ES-I3 (cell line): Measurements from ENCODE around the gene FOXN3.
"Not testable (repeated sequence)": the region's sequence is repeated elsewhere in the genome, so short reads cannot be mapped to it uniquely, and the experiment has no call there.

Experiments used
- H3K36me3 ChIP-seq: 2 replicates; pipeline ENCODE4 v1.6.1; 2013; ENCODE audit warnings: mild to moderate bottlenecking, low read length, control low read depth, moderate library complexity; ENCODE audit not compliant: insufficient read depth
- H3K4me1 ChIP-seq: 2 replicates; pipeline ENCODE4 v1.6.1; 2013; ENCODE audit warnings: mild to moderate bottlenecking, control low read depth, low read length; ENCODE audit not compliant: insufficient read depth
- H3K9ac ChIP-seq: 2 replicates; pipeline ENCODE4 v1.6.1; 2013; ENCODE audit warnings: low read depth, mild to moderate bottlenecking, low read length, moderate library complexity
- H3K9me3 ChIP-seq: 2 replicates; pipeline ENCODE4 v1.6.1; 2013; ENCODE audit warnings: mild to moderate bottlenecking, low read length, moderate library complexity; ENCODE audit not compliant: control insufficient read depth, insufficient read depth

The FOXN3 gene

GRCh38 chr14:89129570-89129969, 287.5 kb downstream of the FOXN3 start:
- Histone ChIP-seq H3K4me1 (no peaks in the 10 kb centered on the region), H3K36me3 (no peaks in the 10 kb centered on the region), H3K9ac (no peak overlapping the region), H3K9me3 (no peaks in the 10 kb centered on the region)

GRCh38 chr14:89128311-89129026, 288.6 kb downstream of the FOXN3 start:
- Histone ChIP-seq H3K36me3 (no peaks in the 10 kb centered on the region), H3K9ac (no peak overlapping the region), H3K9me3 (no peaks in the 10 kb centered on the region), H3K4me1 (no peaks in the 10 kb centered on the region)

DNA sequence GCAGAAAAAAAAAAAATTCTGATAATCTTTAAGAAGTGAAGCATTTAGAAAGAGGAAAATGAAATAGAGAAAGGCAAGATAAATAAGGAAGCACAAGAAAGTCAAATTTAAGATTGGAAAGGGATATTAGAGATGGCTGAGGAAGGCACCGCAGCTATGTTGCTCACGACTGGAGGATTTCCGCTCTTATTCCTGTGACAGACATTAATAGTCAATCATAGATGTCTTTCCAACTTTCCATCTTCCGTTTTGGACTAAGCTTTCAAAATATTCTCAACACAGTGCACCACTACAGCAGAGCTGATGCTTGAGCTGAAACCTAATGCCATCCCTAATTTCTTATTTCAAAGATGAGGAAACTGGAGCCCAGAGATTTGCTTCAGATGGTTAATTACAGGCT, 290.6 kb downstream of the FOXN3 start:
- Histone ChIP-seq H3K36me3 (no peaks in the 10 kb centered on the region), H3K4me1 (no peaks in the 10 kb centered on the region), H3K9me3 (no peaks in the 10 kb centered on the region), H3K9ac (no peak overlapping the region)

- Histone ChIP-seq H3K9me3 (0 out of 2 replicates have a peak, but pooled peaks cover under 1% of the 10 kb centered on the region), H3K36me3 (no peaks in the 10 kb centered on the region), H3K9ac (no peak overlapping the region), H3K4me1 (no peaks in the 10 kb centered on the region)
Measured at GRCh38 chr14:89125216-89125615, 291.8 kb downstream of the FOXN3 start.

GRCh38 chr14:89123851-89124250, 293.2 kb downstream of the FOXN3 start:
- H3K4me1 ChIP-seq = no peaks in the 10 kb centered on the region
- H3K9me3 ChIP-seq = peaks cover 7% of the 10 kb centered on the region
- H3K9ac ChIP-seq = no peak overlapping the region
- no peaks in the 10 kb centered on the region for H3K36me3 ChIP-seq

GRCh38 chr14:89123215-89123614, 293.8 kb downstream of the FOXN3 start:
- peaks cover 7% of the 10 kb centered on the region for H3K9me3 ChIP-seq
- H3K9ac ChIP-seq = no peak overlapping the region
- no peaks in the 10 kb centered on the region for H3K4me1 ChIP-seq
- no peaks in the 10 kb centered on the region for H3K36me3 ChIP-seq

DNA sequence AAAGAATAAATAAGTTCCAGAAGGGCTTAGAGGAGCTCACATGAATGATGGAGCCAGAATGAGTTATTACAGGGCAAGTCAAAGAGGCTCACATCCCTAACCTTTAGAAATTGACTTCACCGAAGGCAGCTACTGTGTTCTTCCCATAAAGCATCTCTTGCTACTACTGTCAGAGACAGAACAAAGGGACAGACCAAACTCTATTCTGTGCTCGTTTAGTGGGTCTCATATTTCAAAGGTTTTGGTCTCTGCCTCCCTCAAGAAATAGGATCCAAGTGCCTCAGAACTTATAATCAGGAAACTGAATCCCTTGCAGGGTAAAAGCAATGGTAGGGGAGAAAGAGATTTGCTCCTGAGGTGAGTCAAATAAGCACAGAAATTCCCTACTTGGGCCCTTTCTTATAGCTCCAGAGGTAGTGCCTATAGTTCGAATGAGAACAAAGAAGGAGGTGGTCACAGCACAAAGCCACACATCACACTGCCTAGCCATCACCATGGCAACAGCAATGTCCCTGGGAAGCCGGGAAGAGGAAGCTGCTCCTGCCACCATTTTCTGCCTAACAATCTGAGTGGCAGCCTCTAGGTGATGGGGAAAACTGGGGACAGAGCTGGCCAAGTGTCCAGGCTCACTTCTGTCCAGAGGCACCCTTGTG, 294.9 kb downstream of the FOXN3 start:
- H3K4me1 ChIP-seq = no peaks in the 10 kb centered on the region
- no peaks in the 10 kb centered on the region for H3K36me3 ChIP-seq
- no peak overlapping the region for H3K9ac ChIP-seq
- peaks cover 7% of the 10 kb centered on the region for H3K9me3 ChIP-seq

DNA sequence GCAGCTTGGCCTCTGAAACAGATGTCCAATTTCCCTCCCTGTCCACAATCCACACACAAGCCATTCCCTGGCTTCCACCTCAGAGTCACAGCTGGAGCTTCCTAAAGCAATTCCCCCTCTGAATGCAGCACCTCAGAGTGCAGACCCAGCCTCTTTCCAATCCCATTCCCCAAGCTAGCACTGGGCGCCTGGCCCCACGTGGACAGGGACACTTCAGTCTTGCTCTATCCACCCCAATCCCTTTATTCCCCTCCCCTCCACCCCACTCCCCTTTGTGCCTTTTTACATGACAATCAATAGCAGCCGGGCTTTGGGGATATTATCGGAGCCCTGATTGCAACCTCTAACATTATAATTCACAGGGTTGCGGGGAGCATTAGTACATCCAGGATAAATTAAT, 300.0 kb downstream of the FOXN3 start:
- Histone ChIP-seq H3K9ac (no peak overlapping the region), H3K9me3 (peaks cover 7% of the 10 kb centered on the region), H3K4me1 (no peaks in the 10 kb centered on the region)

GRCh38 chr14:89114109-89114508, 302.9 kb downstream of the FOXN3 start:
- Histone ChIP-seq H3K9me3 (peaks cover under 1% of the 10 kb centered on the region), H3K36me3 (no peaks in the 10 kb centered on the region), H3K4me1 (no peaks in the 10 kb centered on the region), H3K9ac (no peak overlapping the region)

More for the DNA sequence above, 300.0 kb downstream of the FOXN3 start:
- H3K36me3 ChIP-seq = no peaks in the 10 kb centered on the region

DNA sequence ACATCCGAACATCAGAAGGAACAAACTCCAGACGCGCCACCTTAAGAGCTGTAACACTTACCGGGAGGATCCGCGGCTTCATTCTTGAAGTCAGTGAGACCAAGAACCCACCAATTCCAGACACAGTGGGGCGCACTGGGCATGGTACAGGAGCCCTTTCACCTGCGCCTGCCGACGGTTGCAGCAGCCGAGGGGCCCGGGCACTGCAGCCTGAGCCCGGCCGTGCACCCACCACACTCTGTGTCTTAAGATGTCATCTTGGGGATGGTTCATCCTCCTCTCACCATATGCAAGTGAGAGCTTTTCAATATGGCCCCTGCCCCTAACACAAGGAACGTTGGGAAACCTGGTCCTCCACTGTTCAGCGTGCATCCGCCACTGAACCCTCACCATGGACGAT, 304.3 kb downstream of the FOXN3 start:
- no peaks in the 10 kb centered on the region; the same call in 1 of the 2 replicates for H3K9me3 ChIP-seq
- no peaks in the 10 kb centered on the region for H3K4me1 ChIP-seq
- no peak overlapping the region for H3K9ac ChIP-seq
- H3K36me3 ChIP-seq = no peaks in the 10 kb centered on the region

GRCh38 chr14:89111766-89112543, 305.1 kb downstream of the FOXN3 start:
- H3K36me3 ChIP-seq, H3K9me3 ChIP-seq, H3K4me1 ChIP-seq, H3K9ac ChIP-seq: not testable (repeated sequence)

- not testable (repeated sequence) for H3K9me3 ChIP-seq, H3K36me3 ChIP-seq, H3K9ac ChIP-seq, H3K4me1 ChIP-seq
Measured at GRCh38 chr14:89111232-89111631, 305.8 kb downstream of the FOXN3 start.

GRCh38 chr14:89110110-89110509, 306.9 kb downstream of the FOXN3 start:
- H3K9ac ChIP-seq = no peak overlapping the region
- no peaks in the 10 kb centered on the region for H3K4me1 ChIP-seq
- H3K36me3 ChIP-seq = no peaks in the 10 kb centered on the region
- H3K9me3 ChIP-seq = no peaks in the 10 kb centered on the region; the same call in 1 of the 2 replicates

DNA sequence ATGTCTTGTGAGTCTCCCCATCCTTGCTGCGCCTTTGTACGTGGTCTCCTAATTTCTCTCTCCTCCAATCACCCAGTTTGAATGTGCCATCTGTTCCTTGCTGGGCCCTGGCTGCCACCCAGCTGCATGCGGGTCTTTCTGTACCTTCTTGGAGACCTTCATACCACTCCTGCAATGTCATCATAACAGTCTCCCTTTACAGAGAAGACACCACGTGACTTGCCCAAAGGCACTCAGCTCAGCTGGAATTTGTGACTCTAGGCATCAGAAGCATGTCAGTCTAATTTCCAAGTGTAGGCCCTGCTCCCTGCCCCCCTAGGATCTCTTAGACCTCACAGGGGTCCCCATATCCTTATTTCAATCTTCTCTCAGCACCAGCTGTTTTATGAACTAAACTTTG, 308.4 kb downstream of the FOXN3 start:
- Histone ChIP-seq H3K4me1 (no peaks in the 10 kb centered on the region), H3K36me3 (no peaks in the 10 kb centered on the region), H3K9me3 (no peaks in the 10 kb centered on the region; the same call in 1 of the 2 replicates), H3K9ac (no peak overlapping the region)
